PC-3 (cell line): Measurements from ENCODE around the gene STARD9.

Source experiments
- CTCF ChIP-seq: fragments of 300-600 bp; sonication (generic); conservative IDR thresholded peaks from 2 replicates; pipeline ENCODE4 v1.5.1; 2017; ENCODE audit warnings: antibody characterized with exemption, low read depth, mild to moderate bottlenecking, low read length
- EZH2 ChIP-seq: fragments of 300-600 bp; sonication (generic); IDR thresholded peaks from one replicate; pipeline ENCODE4 v1.6.1; 2017; ENCODE audit warnings: antibody characterized with exemption, mild to moderate bottlenecking, low read length; ENCODE audit not compliant: unreplicated experiment

DNA sequence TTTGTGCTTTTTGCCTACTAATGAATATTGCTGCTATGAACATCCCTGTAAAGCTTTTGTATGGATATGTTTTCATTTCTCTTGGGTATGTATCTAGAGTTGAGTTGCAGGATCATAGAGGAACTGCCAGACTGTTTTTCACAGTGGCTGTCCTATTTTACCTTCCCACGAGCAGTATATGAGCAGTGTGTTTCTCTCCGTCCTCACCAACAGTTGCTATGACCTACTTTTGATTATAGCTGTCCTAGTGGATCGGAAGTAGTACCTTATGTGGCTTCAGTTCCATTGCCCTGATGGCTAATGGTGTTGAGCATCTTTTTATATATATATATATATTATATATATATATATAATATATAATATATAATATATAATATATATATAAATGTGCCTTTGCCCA, 136.3 kb downstream of the STARD9 start:
- TF ChIP-seq CTCF, result no peak
- no peak for TF ChIP-seq EZH2
